IMR-90 (cell line): Measurements from ENCODE around the gene GAREM2. TPM values are rescaled to one million over a fixed set of nuclear protein-coding genes. Genes with fewer than 3 reads are reported as not detected.

Experiments used
- ATAC-seq: fragments of 200-7000 bp; cut with Tn5 transposase; 2 replicates; pipeline ENCODE4 v1.9.1; 2020; ENCODE audit warnings: low read depth, mild to moderate bottlenecking, moderate library complexity
- BruUV-seq: library from RNA; stranded (reverse); fragments of 400-500 nt; replicated peaks from 2 replicates; lab custom pipeline; 2021; lab: Mats Ljungman, UMichigan
- CTCF ChIA-PET: fragments of 300-600 bp; formaldehyde crosslinking; extraction: SDS; loops from one replicate; lab custom pipeline; 2021; ENCODE audit warnings: antibody characterized with exemption; lab: Yijun Ruan, JAX
- POLR2A ChIA-PET: fragments of 300-600 bp; sonication (Branson Sonifier 250); formaldehyde crosslinking; loops from one replicate; lab custom pipeline; 2022; ENCODE audit warnings: antibody characterized with exemption; ENCODE audit not compliant: unreplicated experiment; lab: Charles Lee
- DNase-seq: peaks from one replicate; pipeline ENCODE4 v3.0.0; 2013
- H2AFZ ChIP-seq: replicated peaks from 2 replicates; pipeline ENCODE3; 2013; ENCODE audit warnings: low read length, mild to moderate bottlenecking; ENCODE audit not compliant: poor library complexity
- H2AK5ac ChIP-seq: 2 replicates; pipeline ENCODE4 v1.6.1; 2013; ENCODE audit warnings: low read depth, low read length, inconsistent platforms
- H2AK9ac ChIP-seq: replicated peaks from 2 replicates; pipeline ENCODE3; 2013; ENCODE audit warnings: mild to moderate bottlenecking, low read depth, low read length, moderate library complexity; ENCODE audit not compliant: poor library complexity
- H2BK120ac ChIP-seq: 2 replicates; pipeline ENCODE4 v1.6.1; 2013; ENCODE audit warnings: low read depth, low read length, inconsistent platforms
- H2BK15ac ChIP-seq: 3 replicates; pipeline ENCODE4 v1.6.1; 2013; ENCODE audit warnings: low read depth, low read length, inconsistent platforms
- H2BK20ac ChIP-seq: 2 replicates; pipeline ENCODE4 v1.6.1; 2013; ENCODE audit warnings: low read depth, mild to moderate bottlenecking, inconsistent platforms, low read length, moderate library complexity
- H2BK5ac ChIP-seq: 2 replicates; pipeline ENCODE4 v1.6.1; 2013; ENCODE audit warnings: mild to moderate bottlenecking, low read depth, low read length, inconsistent platforms; ENCODE audit not compliant: poor library complexity, severe bottlenecking
- H3K14ac ChIP-seq: replicated peaks from 2 replicates; pipeline ENCODE4 v1.6.1; 2013; ENCODE audit warnings: low read depth, low read length, inconsistent platforms
- H3K18ac ChIP-seq: 2 replicates; pipeline ENCODE4 v1.6.1; 2013; ENCODE audit warnings: low read depth, low read length, control low read depth
- H3K23ac ChIP-seq: 2 replicates; pipeline ENCODE4 v1.6.1; 2013; ENCODE audit warnings: low read depth, low read length, inconsistent platforms
- H3K27ac ChIP-seq: 2 replicates; pipeline ENCODE4 v1.5.1; 2013; ENCODE audit warnings: mild to moderate bottlenecking, control low read depth, low read length; ENCODE audit not compliant: insufficient read depth
- H3K27me3 ChIP-seq: 2 replicates; pipeline ENCODE4 v1.6.1; 2013; ENCODE audit warnings: low read length; ENCODE audit not compliant: control insufficient read depth, insufficient read depth
- H3K36me3 ChIP-seq: 2 replicates; pipeline ENCODE4 v1.6.1; 2013; ENCODE audit warnings: low read length, mixed read lengths; ENCODE audit not compliant: control insufficient read depth, insufficient read depth
- H3K4ac ChIP-seq: 2 replicates; pipeline ENCODE4 v1.6.1; 2013; ENCODE audit warnings: low read depth, low read length, inconsistent platforms
- H3K4me1 ChIP-seq: 2 replicates; pipeline ENCODE4 v1.6.1; 2013; ENCODE audit warnings: low read length, mixed read lengths; ENCODE audit not compliant: control insufficient read depth, insufficient read depth
- H3K4me2 ChIP-seq: 2 replicates; pipeline ENCODE4 v1.6.1; 2013; ENCODE audit warnings: low read depth, mild to moderate bottlenecking, control low read depth, low read length, moderate library complexity
- H3K4me3 ChIP-seq: 2 replicates; pipeline ENCODE4 v1.5.1; 2013; ENCODE audit warnings: low read depth, mild to moderate bottlenecking, control low read depth, low read length, moderate library complexity; ENCODE audit not compliant: insufficient read depth
- H3K56ac ChIP-seq: 2 replicates; pipeline ENCODE4 v1.6.1; 2013; ENCODE audit warnings: low read length, inconsistent platforms; ENCODE audit not compliant: insufficient read depth; ENCODE audit errors: extremely low read depth
- H3K79me1 ChIP-seq, 2 experiments: 2 replicates each; pipeline ENCODE4 v1.6.1; 2013; ENCODE audit warnings: low read length in 2 of 2, inconsistent platforms in 1 of 2, low read depth in 1 of 2
- H3K9ac ChIP-seq: 2 replicates; pipeline ENCODE4 v1.6.1; 2013; ENCODE audit warnings: low read depth, low read length, control low read depth
- H3K9me1 ChIP-seq: 2 replicates; pipeline ENCODE4 v1.6.1; 2013; ENCODE audit warnings: low read length, inconsistent platforms; ENCODE audit not compliant: insufficient read depth
- H3K9me3 ChIP-seq: 2 replicates; pipeline ENCODE4 v1.6.1; 2013; ENCODE audit warnings: low read length; ENCODE audit not compliant: control insufficient read depth, insufficient read depth
- H4K20me1 ChIP-seq: 2 replicates; pipeline ENCODE4 v1.6.1; 2013; ENCODE audit warnings: low read length, inconsistent platforms; ENCODE audit not compliant: insufficient read depth
- H4K5ac ChIP-seq: 2 replicates; pipeline ENCODE4 v1.6.1; 2013; ENCODE audit warnings: mild to moderate bottlenecking, low read depth, low read length, control low read depth
- H4K8ac ChIP-seq, 2 experiments: 2 replicates each; pipeline ENCODE4 v1.6.1; 2013; ENCODE audit warnings: low read depth in 2 of 2, low read length in 2 of 2, control low read depth in 1 of 2, inconsistent platforms in 1 of 2
- H4K91ac ChIP-seq: 2 replicates; pipeline ENCODE4 v1.6.1; 2013; ENCODE audit warnings: low read depth, low read length, inconsistent platforms; ENCODE audit not compliant: insufficient read depth
- CEBPB ChIP-seq: IDR thresholded peaks from 2 replicates; pipeline ENCODE4 v1.6.1; 2012; ENCODE audit warnings: low read depth, low read length, improper control_type of control experiment
- WGBS, 2 experiments: methylation state at CpG; one replicate each; pipeline versions ENCODE4 v1.1.5 to v1.1.7; 2013; ENCODE audit warnings: missing lambda C conversion rate in 2 of 2; ENCODE audit not compliant: insufficient read length in 1 of 2; ENCODE audit errors: extremely low coverage in 2 of 2; 5-methylcytosine and 5-hydroxymethylcytosine counted together
- dilution Hi-C: fragments of 300-500 bp; cut with HindIII; formaldehyde crosslinking; loops from one replicate; pipeline ENCODE4 v1.14.3; 2018; ENCODE audit warnings: low sequenced_read_pairs; ENCODE audit not compliant: unreplicated experiment
- in situ Hi-C: fragments of 300-500 bp; cut with MboI; formaldehyde crosslinking; loops from 3 replicates; pipeline ENCODE4 v1.14.3; 2019; ENCODE audit warnings: low sequenced_read_pairs, inconsistent platforms, mixed read lengths
- intact Hi-C: fragments of 100-400 bp; cut with micrococcal nuclease; formaldehyde crosslinking; loops from 2 replicates; pipeline ENCODE4 v1.10.0; 2022
- polyA plus RNA-seq, 3 experiments: library from polyadenylated mRNA; depleted of rRNA; stranded (reverse); fragments of >200 nt; gene quantifications; 2 replicates each; pipeline ENCODE4 v1.2.3, GENCODE V29; 2012; ENCODE audit warnings: low replicate concordance in 1 of 3
- total RNA-seq: library from RNA; depleted of rRNA; stranded (reverse); fragments of >200 nt; gene quantifications from 2 replicates; pipeline ENCODE4 v1.2.3, GENCODE V29; 2012
- TF ChIP-seq, protein P1 (sequence below): conservative IDR thresholded peaks from 2 replicates; pipeline ENCODE4 v1.5.1; 2012; ENCODE audit warnings: mild to moderate bottlenecking, low read depth, low read length, improper control_type of control experiment

The GAREM2 gene
- total and polyA plus RNA-seq, 2 of the 4 experiments (the other 2 are of a cell fraction), result 0.36 to 1.8 TPM

DNA sequence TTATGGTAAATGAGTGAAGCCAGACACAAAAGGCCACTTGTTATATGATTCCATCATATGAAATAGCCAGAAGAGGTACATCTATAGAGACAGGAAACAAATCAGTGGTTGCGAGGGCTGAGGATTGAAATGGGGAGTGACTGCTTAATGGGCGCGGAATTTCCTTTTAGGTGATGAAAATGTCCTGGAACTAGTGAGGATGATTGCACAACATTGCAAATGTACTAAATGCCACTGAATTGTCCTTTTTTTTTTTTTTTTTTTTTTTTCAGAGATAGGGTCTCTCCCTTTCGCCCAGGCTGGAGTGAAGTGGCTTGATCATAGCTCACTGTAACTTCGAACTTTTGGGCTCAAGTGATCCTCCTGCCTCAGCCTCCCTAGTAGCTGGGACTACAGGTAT is 15.3 kb upstream of the GAREM2 start:
- in situ Hi-C loops, result no loop called here

More for the DNA sequence above, 15.3 kb upstream of the GAREM2 start:
- no peak overlapping the region for H4K8ac ChIP-seq
- H2BK15ac ChIP-seq, result no peak overlapping the region
- no peak overlapping the region for H3K4ac ChIP-seq
- H3K4me2 ChIP-seq, result no peak overlapping the region
- H3K18ac ChIP-seq, result no peak overlapping the region
- H3K9me1 ChIP-seq, result no peaks in the 10 kb centered on the region
- H3K9me3 ChIP-seq, result no peaks in the 10 kb centered on the region
- no peak overlapping the region for H2AK9ac ChIP-seq
- H3K9ac ChIP-seq, result no peak overlapping the region
- WGBS, 2 experiments, result no CpG with 5 or more reads among the region's 5 CpGs
- H3K36me3 ChIP-seq, result no peaks in the 10 kb centered on the region
- no TSS peak for BruUV-seq
- CTCF ChIA-PET, result no interaction called here
- no peak overlapping the region for H3K14ac ChIP-seq
- no peak overlapping the region for H3K23ac ChIP-seq
- TF ChIP-seq, protein P1, sequence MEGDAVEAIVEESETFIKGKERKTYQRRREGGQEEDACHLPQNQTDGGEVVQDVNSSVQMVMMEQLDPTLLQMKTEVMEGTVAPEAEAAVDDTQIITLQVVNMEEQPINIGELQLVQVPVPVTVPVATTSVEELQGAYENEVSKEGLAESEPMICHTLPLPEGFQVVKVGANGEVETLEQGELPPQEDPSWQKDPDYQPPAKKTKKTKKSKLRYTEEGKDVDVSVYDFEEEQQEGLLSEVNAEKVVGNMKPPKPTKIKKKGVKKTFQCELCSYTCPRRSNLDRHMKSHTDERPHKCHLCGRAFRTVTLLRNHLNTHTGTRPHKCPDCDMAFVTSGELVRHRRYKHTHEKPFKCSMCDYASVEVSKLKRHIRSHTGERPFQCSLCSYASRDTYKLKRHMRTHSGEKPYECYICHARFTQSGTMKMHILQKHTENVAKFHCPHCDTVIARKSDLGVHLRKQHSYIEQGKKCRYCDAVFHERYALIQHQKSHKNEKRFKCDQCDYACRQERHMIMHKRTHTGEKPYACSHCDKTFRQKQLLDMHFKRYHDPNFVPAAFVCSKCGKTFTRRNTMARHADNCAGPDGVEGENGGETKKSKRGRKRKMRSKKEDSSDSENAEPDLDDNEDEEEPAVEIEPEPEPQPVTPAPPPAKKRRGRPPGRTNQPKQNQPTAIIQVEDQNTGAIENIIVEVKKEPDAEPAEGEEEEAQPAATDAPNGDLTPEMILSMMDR, result no peak
- TF ChIP-seq CEBPB, result peak; percentile 61
- no peaks in the 10 kb centered on the region for H3K4me1 ChIP-seq
- H2AFZ ChIP-seq, result no peak overlapping the region
- intact Hi-C loops (no loop called here), dilution Hi-C loops (no loop called here)
- DNase-seq (no peak), ATAC-seq (no peak)
- H2BK20ac ChIP-seq, result no peak overlapping the region
- peaks cover 4% of the 10 kb centered on the region; the same call in 1 of the 2 replicates for H3K27me3 ChIP-seq
- H4K91ac ChIP-seq, result no peak overlapping the region
- H2AK5ac ChIP-seq, result no peak overlapping the region
- H4K5ac ChIP-seq, result no peak overlapping the region
- H3K79me1 ChIP-seq, result no peaks in the 10 kb centered on the region
- H3K4me3 ChIP-seq, result no peak overlapping the region
- H2BK5ac ChIP-seq, result no peak overlapping the region
- H3K27ac ChIP-seq, result no peak overlapping the region
- no peak overlapping the region for H3K56ac ChIP-seq
- POLR2A ChIA-PET, result no interaction called here
- no peaks in the 10 kb centered on the region for H4K20me1 ChIP-seq
- no peak overlapping the region for H2BK120ac ChIP-seq
